GM18951 (cell line): Measurements from ENCODE around the gene LCN2.
"Not testable (repeated sequence)": the region's sequence is repeated elsewhere in the genome, so short reads cannot be mapped to it uniquely, and the experiment has no call there.

Experiments used
- POLR2A ChIP-seq: IDR thresholded peaks from 4 replicates; pipeline ENCODE4 v1.6.1; 2011; ENCODE audit warnings: mild to moderate bottlenecking; ENCODE audit not compliant: insufficient read length, insufficient read depth; ENCODE audit errors: extremely low read depth
- in situ Hi-C: fragments of 300-500 bp; cut with MboI; formaldehyde crosslinking; loops from one replicate; pipeline ENCODE4 v1.12.0; 2022; ENCODE audit warnings: low sequenced_read_pairs, mixed read lengths, inconsistent platforms; ENCODE audit not compliant: unreplicated experiment

Gene LCN2

GRCh38 chr9:128107468-128108268 lies 41.6 kb upstream of the LCN2 start:
- in situ Hi-C loops = no loop called here
- no peak for TF ChIP-seq POLR2A

GRCh38 chr9:128108269-128109049 lies 40.8 kb upstream of the LCN2 start:
- TF ChIP-seq POLR2A = no peak

GRCh38 chr9:128109050-128109709 lies 40.1 kb upstream of the LCN2 start:
- no peak for TF ChIP-seq POLR2A
- in situ Hi-C loops = no loop called here

More at GRCh38 chr9:128108269-128109049, 40.8 kb upstream of the LCN2 start:
- in situ Hi-C loops = no loop called here

- in situ Hi-C loops = not testable (repeated sequence)
Measured at GRCh38 chr9:128111726-128112125, 37.5 kb upstream of the LCN2 start.

- in situ Hi-C loops = no loop called here
- TF ChIP-seq POLR2A = no peak
Measured at GRCh38 chr9:128113526-128114325, 35.5 kb upstream of the LCN2 start.

GRCh38 chr9:128114326-128115186 lies 34.7 kb upstream of the LCN2 start:
- in situ Hi-C loops = no loop called here
- no peak for TF ChIP-seq POLR2A

GRCh38 chr9:128115187-128116103 lies 33.8 kb upstream of the LCN2 start:
- TF ChIP-seq POLR2A = no peak
- in situ Hi-C loops = no loop called here

- in situ Hi-C loops = no loop called here
- no peak for TF ChIP-seq POLR2A
Measured at GRCh38 chr9:128116104-128117083, 32.9 kb upstream of the LCN2 start.

GRCh38 chr9:128117613-128118471 lies 31.4 kb upstream of the LCN2 start:
- in situ Hi-C loops = no loop called here
- TF ChIP-seq POLR2A = no peak
